H1 (cell line): ENCODE measurements around the gene JPH2. TPM values are rescaled to one million over a fixed set of nuclear protein-coding genes. Genes with fewer than 3 reads are reported as not detected.

Experiments used
- BCL11A ChIP-seq, 2 experiments: IDR thresholded peaks; one replicate each; pipeline ENCODE4 v1.6.1; 2011; ENCODE audit warnings: low read depth in 2 of 2, low read length in 2 of 2, mild to moderate bottlenecking in 2 of 2
- CHD1 ChIP-seq: IDR thresholded peaks from 2 replicates; pipeline ENCODE4 v1.6.1; 2012; ENCODE audit warnings: low read depth, low read length, improper control_type of control experiment
- CTBP2 ChIP-seq: IDR thresholded peaks from 2 replicates; pipeline ENCODE4 v1.7.0; 2011; ENCODE audit warnings: borderline replicate concordance, mild to moderate bottlenecking, moderate library complexity, mixed read lengths, low read length; ENCODE audit not compliant: insufficient read depth, insufficient read length
- GTF2F1 ChIP-seq: IDR thresholded peaks from 2 replicates; pipeline ENCODE4 v1.6.1; 2012; ENCODE audit warnings: low read depth, low read length, improper control_type of control experiment, borderline replicate concordance
- RFX5 ChIP-seq: IDR thresholded peaks from 2 replicates; pipeline ENCODE4 v1.6.1; 2011; ENCODE audit warnings: low read depth, low read length, improper control_type of control experiment, borderline replicate concordance
- RNF2 ChIP-seq: fragments of 200-900, 300-1000 bp; sonication (generic); IDR thresholded peaks from 2 replicates; pipeline ENCODE4 v1.7.1; 2016; ENCODE audit warnings: borderline replicate concordance, low read depth, mild to moderate bottlenecking, antibody characterized with exemption, low read length; ENCODE audit not compliant: poor library complexity, severe bottlenecking; ENCODE audit errors: missing control alignments
- SP2 ChIP-seq: IDR thresholded peaks from 2 replicates; pipeline ENCODE4 v1.6.1; 2012; ENCODE audit warnings: mild to moderate bottlenecking, low read length, inconsistent platforms
- TCF12 ChIP-seq: IDR thresholded peaks from 2 replicates; pipeline ENCODE4 v1.6.1; 2011; ENCODE audit warnings: low read depth, mild to moderate bottlenecking, low read length
- polyA plus RNA-seq, 7 experiments: library from polyadenylated mRNA; depleted of rRNA in 3 of 7; stranded (reverse) in 5 of 7; unstranded in 2 of 7; fragments of >200 nt in 5 of 7; fragments of 200-250 nt in 2 of 7; gene quantifications; 1 replicate in 5 of 7; 2 replicates in 1 of 7; 4 replicates in 1 of 7; pipeline versions ENCODE4 v1.2.1 to v1.2.3, GENCODE V29; 2011 to 2013; ENCODE audit warnings: missing spikeins in 2 of 7, mixed read lengths in 2 of 7
- total RNA-seq: library from RNA; stranded (reverse); fragmentation: NEBNext Ultra II Directional; extraction: Animal tissue kit (Norgen Biotek cat#: 25700); gene quantifications from 2 replicates; pipeline ENCODE4 v1.2.1, GENCODE V29; 2021

JPH2 gene
- total and polyA plus RNA-seq, 2 of the 8 experiments (the other 6 are each of a cell fraction or from before 2014, with no cell fraction given), result 0.59 to 1.3 TPM

DNA sequence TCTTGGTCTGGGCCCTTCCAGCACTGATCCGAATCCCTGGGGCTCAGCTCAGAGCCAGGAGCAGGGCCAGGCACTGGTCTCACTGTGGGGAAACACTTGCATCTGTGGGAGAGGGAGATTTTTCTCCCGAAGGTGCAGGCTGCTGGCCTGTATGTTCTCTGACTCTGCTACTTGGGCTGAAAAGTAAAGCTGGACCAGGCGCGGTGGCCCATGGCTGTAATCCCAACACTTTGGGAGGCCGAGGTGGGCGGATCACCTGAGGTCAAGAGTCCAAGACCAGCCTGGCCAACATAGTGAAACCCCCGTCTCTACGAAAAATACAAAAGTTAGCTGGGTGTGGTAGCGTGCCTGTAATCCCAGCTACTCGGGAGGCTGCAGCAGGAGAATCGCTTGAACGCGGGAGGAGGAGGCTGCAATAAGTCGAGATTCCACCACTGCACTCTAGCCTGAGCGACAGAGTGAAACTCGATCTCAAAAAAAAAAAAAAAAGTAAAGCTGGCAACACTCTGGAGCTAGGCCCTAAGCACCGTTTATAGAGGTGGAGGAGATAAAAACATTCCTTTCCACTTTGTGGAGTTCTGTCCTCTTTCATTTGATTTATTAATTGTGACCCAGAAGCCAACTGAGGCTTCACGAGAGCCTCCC lies 41.7 kb downstream of the JPH2 start (continued):
- no peak for TF ChIP-seq SP2
- no peak for TF ChIP-seq CHD1
- no peak for TF ChIP-seq BCL11A (IDR thresholded peaks at IDR 0.05; ENCODE audit: low read depth in 2 of 2, low read length in 2 of 2)
- TF ChIP-seq RFX5, result no peak
- TF ChIP-seq CTBP2, result no peak
- TF ChIP-seq GTF2F1, result no peak
- TF ChIP-seq TCF12, result no peak
- no peak for TF ChIP-seq RNF2
